ENCODE data around the gene ZFX.

DNA sequence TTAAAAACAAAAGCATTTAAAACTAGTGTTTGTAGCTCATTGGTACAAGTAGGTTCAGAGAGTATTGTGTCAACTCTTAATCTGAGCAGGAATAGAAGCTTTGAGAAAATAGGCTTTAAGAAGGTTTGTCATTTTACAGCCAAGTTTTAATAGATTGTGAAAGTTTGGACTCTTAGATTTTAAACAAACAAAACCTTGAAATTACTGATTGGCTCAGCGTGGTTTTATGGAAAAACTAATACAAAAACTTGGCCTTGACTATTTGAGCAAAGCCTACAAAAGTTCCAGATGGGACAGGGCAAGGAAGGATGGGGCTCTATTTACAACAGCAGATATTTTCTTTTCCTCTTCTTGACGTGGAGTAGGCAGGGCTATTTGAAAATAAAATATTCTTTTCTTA, 16.5 kb downstream of the ZFX start:
- TF ChIP-seq, protein P1, sequence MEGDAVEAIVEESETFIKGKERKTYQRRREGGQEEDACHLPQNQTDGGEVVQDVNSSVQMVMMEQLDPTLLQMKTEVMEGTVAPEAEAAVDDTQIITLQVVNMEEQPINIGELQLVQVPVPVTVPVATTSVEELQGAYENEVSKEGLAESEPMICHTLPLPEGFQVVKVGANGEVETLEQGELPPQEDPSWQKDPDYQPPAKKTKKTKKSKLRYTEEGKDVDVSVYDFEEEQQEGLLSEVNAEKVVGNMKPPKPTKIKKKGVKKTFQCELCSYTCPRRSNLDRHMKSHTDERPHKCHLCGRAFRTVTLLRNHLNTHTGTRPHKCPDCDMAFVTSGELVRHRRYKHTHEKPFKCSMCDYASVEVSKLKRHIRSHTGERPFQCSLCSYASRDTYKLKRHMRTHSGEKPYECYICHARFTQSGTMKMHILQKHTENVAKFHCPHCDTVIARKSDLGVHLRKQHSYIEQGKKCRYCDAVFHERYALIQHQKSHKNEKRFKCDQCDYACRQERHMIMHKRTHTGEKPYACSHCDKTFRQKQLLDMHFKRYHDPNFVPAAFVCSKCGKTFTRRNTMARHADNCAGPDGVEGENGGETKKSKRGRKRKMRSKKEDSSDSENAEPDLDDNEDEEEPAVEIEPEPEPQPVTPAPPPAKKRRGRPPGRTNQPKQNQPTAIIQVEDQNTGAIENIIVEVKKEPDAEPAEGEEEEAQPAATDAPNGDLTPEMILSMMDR (conservative IDR thresholded peaks at IDR 0.05; ENCODE audit: low read depth, low read length), result no peak
- no peak for TF ChIP-seq EZH2 (IDR thresholded peaks at IDR 0.05; ENCODE audit: borderline replicate concordance, low read depth, low read length, poor library complexity, severe bottlenecking)
